ENCODE results near the gene SLC66A3. TPM values are rescaled to one million over a fixed set of nuclear protein-coding genes. Genes with fewer than 3 reads are reported as not detected.

The SLC66A3 gene
- total and polyA plus RNA-seq, 2 donors (not counting 3 experiments of a cell fraction or from before 2014, with no cell fraction given), result 14.3 to 31.4 TPM

- DNase-seq (ENCODE audit: low read depth, low spot score), result no peak
- ChIA-PET POLR2A (no interaction called here), CTCF (interaction anchor here (1.3 to 1.9 kb wide), 3 partner anchors 10 to 301 kb away, joined by 3 to 6 read pairs (median 6); partner anchors contain the start of gene SLC66A3)
- intact Hi-C loops (cut with micrococcal nuclease) (no loop called here), dilution Hi-C loops (cut with MboI; ENCODE audit: extremely low pct_ligation_motif_present, low sequenced_read_pairs) (no loop called here)
- FAIRE-seq, result no peak
- H4K20me1 ChIP-seq (replicated peaks; ENCODE audit: control insufficient read depth, extremely low read depth, insufficient read depth, low read length), result no peaks in the 10 kb centered on the region
- no peak for TF ChIP-seq EZH2 (IDR thresholded peaks at IDR 0.05; ENCODE audit: borderline replicate concordance, low read depth, low read length, severe bottlenecking)
- no peak for TF ChIP-seq MAX (IDR thresholded peaks at IDR 0.05; ENCODE audit: insufficient read depth, insufficient read length)
- TF ChIP-seq MYC (IDR thresholded peaks at IDR 0.05; ENCODE audit: low read depth, low read length), result no peak
- no peak for TF ChIP-seq POLR2AphosphoS5 (IDR thresholded peaks at IDR 0.05; ENCODE audit: insufficient read depth, low read depth, low read length)
- TF ChIP-seq GATA2 (IDR thresholded peaks at IDR 0.05; ENCODE audit: insufficient read depth, insufficient read length, low read depth, low read length), result no peak
- no peak for TF ChIP-seq CTCF (IDR thresholded peaks at IDR 0.05; ENCODE audit: extremely low read depth in 1 of 2, insufficient read depth in 1 of 2, low read depth in 1 of 2, low read length in 2 of 2)
- no TSS peak for BruUV-seq (replicated peaks)
- H3K4me3 ChIP-seq (replicated peaks in 1 of 3; ENCODE audit: insufficient read depth in 1 of 3, low read depth in 1 of 3, low read length in 3 of 3), result no peak overlapping the region
- H3K9ac ChIP-seq (replicated peaks; ENCODE audit: extremely low read depth, insufficient read depth, low read length), result no peak overlapping the region
- no peaks in the 10 kb centered on the region for H3K36me3 ChIP-seq (ENCODE audit: control insufficient read depth in 2 of 2, extremely low read depth in 1 of 2, insufficient read depth in 2 of 2, low read length in 2 of 2)
- H3K9me1 ChIP-seq (replicated peaks; ENCODE audit: control insufficient read depth, extremely low read depth, insufficient read depth, low read length), result no peaks in the 10 kb centered on the region
- H3K4me2 ChIP-seq (ENCODE audit: insufficient read depth, low read length), result no peak overlapping the region
- H2AFZ ChIP-seq (ENCODE audit: low read depth, low read length), result no peak overlapping the region
- no peaks in the 10 kb centered on the region for H3K9me3 ChIP-seq (replicated peaks; ENCODE audit: control insufficient read depth, insufficient read depth, low read length)
- peaks cover 4 to 5% of the 10 kb centered on the region in 2 experiments for H3K27me3 ChIP-seq (ENCODE audit: control insufficient read depth in 2 of 2, insufficient read depth in 2 of 2, low read length in 2 of 2)
- H3K27ac ChIP-seq (ENCODE audit: insufficient read depth, low read depth, low read length), result no peak overlapping the region
- no peaks in the 10 kb centered on the region for H3K79me2 ChIP-seq (ENCODE audit: control insufficient read depth, insufficient read depth, low read length)
- no peaks in the 10 kb centered on the region for H3K4me1 ChIP-seq (ENCODE audit: control insufficient read depth, extremely low read depth, insufficient read depth, low read length)
Measured at GRCh38 chr2:11145350-11145749, 9.9 kb upstream of the SLC66A3 start.
